Neutrophil (primary cell): Measurements from ENCODE around the gene MAMDC4.
A peak's percentile ranks its signal among the peaks of the same experiment; 100 is the strongest.
"Not testable (repeated sequence)": the region's sequence is repeated elsewhere in the genome, so short reads cannot be mapped to it uniquely, and the experiment has no call there.

Source experiments
- H3K27ac ChIP-seq: fragments of 200-600 bp; sonication (generic); 2 replicates; pipeline ENCODE4 v1.5.1; 2016; ENCODE audit warnings: mild to moderate bottlenecking, moderate library complexity
- H3K27me3 ChIP-seq: fragments of 200-600 bp; sonication (generic); 2 replicates; pipeline ENCODE4 v1.6.0; 2016; ENCODE audit warnings: mild to moderate bottlenecking
- H3K36me3 ChIP-seq: fragments of 200-600 bp; sonication (generic); 2 replicates; pipeline ENCODE4 v1.5.1; 2017
- H3K4me1 ChIP-seq, 2 experiments: fragments of 200-600 bp in 1 of 2; sonication (generic) in 1 of 2; 1 replicate in 1 of 2; 2 replicates in 1 of 2; pipeline versions ENCODE4 v1.5.1 to v1.6.1; 2013 to 2016; ENCODE audit warnings: low read depth in 1 of 2, low read length in 1 of 2, mild to moderate bottlenecking in 1 of 2, moderate library complexity in 1 of 2; ENCODE audit not compliant: control insufficient read depth in 1 of 2, insufficient read depth in 1 of 2
- H3K4me3 ChIP-seq, 2 experiments: fragments of 200-600 bp in 1 of 2; sonication (generic) in 1 of 2; 1 replicate in 1 of 2; 2 replicates in 1 of 2; pipeline ENCODE4 v1.5.1; 2013 to 2016; ENCODE audit warnings: low read depth in 1 of 2, low read length in 1 of 2, mild to moderate bottlenecking in 1 of 2, moderate library complexity in 1 of 2
- H3K9me3 ChIP-seq: fragments of 200-600 bp; sonication (generic); 2 replicates; pipeline ENCODE4 v1.5.1; 2016
- CTCF ChIP-seq: fragments of 200-600 bp; sonication (generic); IDR thresholded peaks from 2 replicates; pipeline ENCODE4 v1.5.1; 2016; ENCODE audit warnings: antibody characterized with exemption

MAMDC4 gene

GRCh38 chr9:136882109-136882946, 30.2 kb downstream of the MAMDC4 start:
- no peak overlapping the region for H3K4me3 ChIP-seq
- H3K36me3 ChIP-seq, result no peaks in the 10 kb centered on the region

GRCh38 chr9:136882947-136883283, 30.8 kb downstream of the MAMDC4 start:
- peaks cover 19 to 28% of the 10 kb centered on the region in 2 experiments for H3K4me1 ChIP-seq
- H3K36me3 ChIP-seq, H3K4me3 ChIP-seq, H3K9me3 ChIP-seq, H3K27ac ChIP-seq: not testable (repeated sequence)
- H3K27me3 ChIP-seq, result peaks cover 28% of the 10 kb centered on the region

More at GRCh38 chr9:136882109-136882946, 30.2 kb downstream of the MAMDC4 start:
- H3K4me1 ChIP-seq, result peaks cover 14 to 23% of the 10 kb centered on the region in 2 experiments
- H3K27me3 ChIP-seq, result peaks cover 28% of the 10 kb centered on the region
- no peak overlapping the region for H3K27ac ChIP-seq
- H3K9me3 ChIP-seq, result no peaks in the 10 kb centered on the region
- TF ChIP-seq CTCF, result no peak

GRCh38 chr9:136883670-136884069, 31.5 kb downstream of the MAMDC4 start:
- not testable (repeated sequence) for H3K36me3 ChIP-seq, H3K9me3 ChIP-seq, H3K4me3 ChIP-seq, H3K27ac ChIP-seq
- Histone ChIP-seq H3K4me1 (peaks cover 19 to 28% of the 10 kb centered on the region in 2 experiments), H3K27me3 (peaks cover 28% of the 10 kb centered on the region)

GRCh38 chr9:136885950-136886578, 33.9 kb downstream of the MAMDC4 start, which contains the start of gene TRAF2:
TSS of gene TRAF2 (plus strand) at chr9:136886516. CDS start at chr9:136898741, 12,225 bp downstream.
- TF ChIP-seq CTCF, result peak; percentile 19
- Histone ChIP-seq H3K4me1 (peaks cover 19 to 28% of the 10 kb centered on the region in 2 experiments), H3K4me3 (peak within 1 kb of the TSS; percentile 79 to 97), H3K36me3 (peaks cover 11% of the 10 kb centered on the region), H3K9me3 (no peaks in the 10 kb centered on the region), H3K27me3 (peaks cover 21% of the 10 kb centered on the region), H3K27ac (peak within 1 kb of the TSS; percentile 74)

DNA sequence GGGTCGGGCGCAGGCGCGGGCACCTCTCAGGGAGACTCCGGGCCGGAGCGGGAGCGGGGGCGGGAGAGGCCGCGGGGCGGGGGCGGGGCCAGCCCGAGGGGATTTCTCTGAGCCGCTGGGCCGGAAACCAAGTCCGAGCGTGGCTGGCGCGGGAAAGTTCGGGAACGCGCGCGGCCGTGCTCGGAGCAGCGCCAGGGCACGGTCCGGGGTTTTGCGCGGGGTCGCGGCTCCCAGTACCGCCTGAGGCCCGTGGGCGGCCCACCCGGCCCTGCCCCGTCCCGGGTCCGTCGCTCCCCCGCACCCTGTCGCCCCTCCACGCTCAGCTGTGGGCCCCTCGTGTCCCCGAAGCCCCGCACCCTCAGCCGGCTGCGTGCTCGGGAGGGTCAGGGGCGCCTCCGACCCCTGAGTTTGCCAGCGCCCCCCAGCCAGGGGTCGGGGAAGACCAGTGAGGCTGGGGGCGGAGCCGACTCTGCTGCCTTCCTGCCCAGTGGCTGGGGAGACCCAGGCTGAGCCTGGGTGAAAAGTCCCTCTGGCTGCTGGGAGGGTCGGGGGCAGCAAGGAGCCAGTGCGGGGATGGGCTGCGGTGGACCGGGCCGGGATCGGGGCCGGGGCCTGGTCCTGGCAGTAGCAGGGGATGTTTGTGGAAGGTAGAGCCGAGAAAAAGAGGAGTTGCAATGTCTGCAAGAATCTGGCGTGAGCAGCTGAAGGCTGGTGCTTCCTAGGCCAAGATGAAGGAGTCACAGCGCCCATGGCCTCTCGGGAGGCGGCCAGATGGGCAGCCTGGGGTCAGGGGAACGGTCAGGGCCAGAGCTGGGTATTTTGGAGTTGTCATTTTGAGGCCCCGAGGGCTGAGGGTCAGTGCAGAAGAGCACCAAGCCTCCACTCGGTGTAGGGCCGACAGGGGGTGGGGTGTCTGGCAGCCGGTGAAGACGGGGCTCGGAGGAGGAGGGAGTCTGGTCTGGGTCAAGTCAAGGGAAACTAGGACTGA, 34.8 kb downstream of the MAMDC4 start:
- peak overlapping the region; percentile 74 for H3K27ac ChIP-seq
- H3K4me1 ChIP-seq, result peaks cover 19 to 28% of the 10 kb centered on the region in 2 experiments
- no peak for TF ChIP-seq CTCF
- H3K36me3 ChIP-seq, result peaks cover 11% of the 10 kb centered on the region
- peaks cover 12% of the 10 kb centered on the region for H3K27me3 ChIP-seq
- H3K9me3 ChIP-seq, result no peaks in the 10 kb centered on the region
- peak overlapping the region; percentile 79 to 97 for H3K4me3 ChIP-seq

DNA sequence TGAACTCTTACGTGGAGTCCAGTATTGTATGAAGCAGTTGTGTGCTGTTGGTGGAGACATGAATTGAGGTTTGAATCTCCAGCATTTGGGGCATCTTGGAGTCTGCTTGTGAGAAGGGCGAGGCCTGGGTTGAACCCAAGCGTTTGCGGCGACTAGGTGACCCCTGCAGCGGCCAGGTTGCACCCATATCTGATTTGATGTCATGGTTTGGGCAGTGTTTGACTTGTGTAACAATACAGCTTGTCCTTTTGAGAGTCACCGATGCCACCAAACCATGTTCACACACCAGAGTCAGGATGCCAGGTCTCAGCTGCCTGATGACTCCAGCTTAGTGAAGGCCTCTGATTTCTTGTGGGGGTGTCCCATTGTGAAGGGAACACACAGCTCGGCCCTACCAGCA, 36.3 kb downstream of the MAMDC4 start:
- Histone ChIP-seq H3K27ac (no peak overlapping the region), H3K27me3 (no peaks in the 10 kb centered on the region), H3K4me1 (peaks cover 19 to 20% of the 10 kb centered on the region in 2 experiments), H3K4me3 (no peak overlapping the region), H3K36me3 (peaks cover 19% of the 10 kb centered on the region), H3K9me3 (no peaks in the 10 kb centered on the region)
- no peak for TF ChIP-seq CTCF
